ENCODE data around the gene NCOR2.
A peak's percentile ranks its signal among the peaks of the same experiment; 100 is the strongest.

NCOR2 gene

GRCh38 chr12:124558313-124558712 lies 9.1 kb downstream of the NCOR2 start:
- DNase-seq = no peak

- no peak for DNase-seq
Observed at GRCh38 chr12:124557518-124558223, 9.7 kb downstream of the NCOR2 start.

- no peak for DNase-seq
Observed at GRCh38 chr12:124556896-124557501, 10.4 kb downstream of the NCOR2 start.

- DNase-seq = no peak
Observed at GRCh38 chr12:124556074-124556466, 11.3 kb downstream of the NCOR2 start.

GRCh38 chr12:124555168-124556073 lies 12.0 kb downstream of the NCOR2 start:
- no peak for DNase-seq

GRCh38 chr12:124554429-124555029 lies 12.9 kb downstream of the NCOR2 start:
- DNase-seq = no peak

- no peak for DNase-seq
Observed at GRCh38 chr12:124553862-124554428, 13.5 kb downstream of the NCOR2 start.

GRCh38 chr12:124551268-124552144 lies 15.9 kb downstream of the NCOR2 start:
- peak; percentile 43 for DNase-seq

GRCh38 chr12:124550123-124551089 lies 17.0 kb downstream of the NCOR2 start:
- DNase-seq = no peak

- DNase-seq = no peak
Observed at GRCh38 chr12:124549629-124550028, 17.8 kb downstream of the NCOR2 start.

- peak; percentile 47 for DNase-seq
Observed at GRCh38 chr12:124548854-124549378, 18.5 kb downstream of the NCOR2 start.

- DNase-seq = no peak
Observed at GRCh38 chr12:124547626-124548025, 19.8 kb downstream of the NCOR2 start.

GRCh38 chr12:124545508-124546418 lies 21.6 kb downstream of the NCOR2 start:
- DNase-seq = peak; percentile 53

GRCh38 chr12:124544983-124545382 lies 22.4 kb downstream of the NCOR2 start:
- no peak for DNase-seq

- DNase-seq = no peak
Observed at GRCh38 chr12:124544311-124544970, 23.0 kb downstream of the NCOR2 start.

GRCh38 chr12:124543590-124544310 lies 23.7 kb downstream of the NCOR2 start:
- no peak for DNase-seq

GRCh38 chr12:124543052-124543589 lies 24.3 kb downstream of the NCOR2 start:
- peak; percentile 57 for DNase-seq

All from CD4-positive, alpha-beta T cell treated with Interleukin-15 for 1 hour (primary cell).